ENCODE data around the gene MED27. TPM values are rescaled to one million over a fixed set of nuclear protein-coding genes. Genes with fewer than 3 reads are reported as not detected.
A peak's percentile ranks its signal among the peaks of the same experiment; 100 is the strongest.

The MED27 gene
- total RNA-seq, 2 donors from 2014 or later = 29.8 to 37.0 TPM

DNA sequence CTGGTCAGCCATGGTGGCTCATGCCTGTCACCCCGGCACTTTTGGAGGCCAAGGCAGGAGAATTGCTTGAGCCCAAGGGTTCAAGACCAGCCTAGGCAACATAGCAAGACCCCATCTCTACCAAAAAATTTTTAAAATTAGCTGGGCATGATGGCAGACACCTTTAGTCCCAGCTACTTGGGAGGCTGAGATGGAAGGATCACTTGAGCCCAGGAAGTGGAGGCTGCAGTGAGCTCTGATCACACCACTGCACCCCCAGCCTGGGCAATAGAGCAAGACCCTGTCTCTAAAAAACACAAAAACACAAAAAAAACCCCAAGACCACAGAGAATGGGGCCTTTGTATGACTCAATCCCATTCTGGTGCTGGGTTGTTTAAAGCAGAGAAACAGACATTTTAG lies 44.0 kb downstream of the MED27 start:
- no peak for DNase-seq
- Mint-ChIP-seq H3K4me3 (no peak overlapping the region), H3K4me1 (peaks cover 17% of the 10 kb centered on the region), H3K27me3 (ENCODE audit: insufficient read depth) (no peaks in the 10 kb centered on the region), H3K9me3 (no peaks in the 10 kb centered on the region), H3K27ac (no peak overlapping the region), H3K36me3 (ENCODE audit: low read depth) (no peaks in the 10 kb centered on the region)
- Histone ChIP-seq H3K9me3 (ENCODE audit: control insufficient read depth, low read length) (no peaks in the 10 kb centered on the region), H3K36me3 (ENCODE audit: control insufficient read depth, insufficient read depth, low read length) (no peaks in the 10 kb centered on the region), H3K27ac (ENCODE audit: low read depth, low read length) (no peak overlapping the region), H3K4me3 (ENCODE audit: low read length) (no peak overlapping the region), H3K9ac (ENCODE audit: extremely low read depth, low read length, poor library complexity, severe bottlenecking) (no peak overlapping the region), H3K27me3 (ENCODE audit: control insufficient read depth, insufficient read depth, low read length, poor library complexity, severe bottlenecking) (no peaks in the 10 kb centered on the region), H3K4me1 (ENCODE audit: control insufficient read depth, insufficient read depth, low read length) (no peaks in the 10 kb centered on the region)
- WGBS, 2 experiments (ENCODE audit: insufficient coverage in 1 of 2, insufficient read length in 1 of 2) = 89 to 100% methylated on average over 1 of the region's 1 CpG
- TF ChIP-seq, protein P1, sequence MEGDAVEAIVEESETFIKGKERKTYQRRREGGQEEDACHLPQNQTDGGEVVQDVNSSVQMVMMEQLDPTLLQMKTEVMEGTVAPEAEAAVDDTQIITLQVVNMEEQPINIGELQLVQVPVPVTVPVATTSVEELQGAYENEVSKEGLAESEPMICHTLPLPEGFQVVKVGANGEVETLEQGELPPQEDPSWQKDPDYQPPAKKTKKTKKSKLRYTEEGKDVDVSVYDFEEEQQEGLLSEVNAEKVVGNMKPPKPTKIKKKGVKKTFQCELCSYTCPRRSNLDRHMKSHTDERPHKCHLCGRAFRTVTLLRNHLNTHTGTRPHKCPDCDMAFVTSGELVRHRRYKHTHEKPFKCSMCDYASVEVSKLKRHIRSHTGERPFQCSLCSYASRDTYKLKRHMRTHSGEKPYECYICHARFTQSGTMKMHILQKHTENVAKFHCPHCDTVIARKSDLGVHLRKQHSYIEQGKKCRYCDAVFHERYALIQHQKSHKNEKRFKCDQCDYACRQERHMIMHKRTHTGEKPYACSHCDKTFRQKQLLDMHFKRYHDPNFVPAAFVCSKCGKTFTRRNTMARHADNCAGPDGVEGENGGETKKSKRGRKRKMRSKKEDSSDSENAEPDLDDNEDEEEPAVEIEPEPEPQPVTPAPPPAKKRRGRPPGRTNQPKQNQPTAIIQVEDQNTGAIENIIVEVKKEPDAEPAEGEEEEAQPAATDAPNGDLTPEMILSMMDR (conservative IDR thresholded peaks at IDR 0.05) = no peak

DNA sequence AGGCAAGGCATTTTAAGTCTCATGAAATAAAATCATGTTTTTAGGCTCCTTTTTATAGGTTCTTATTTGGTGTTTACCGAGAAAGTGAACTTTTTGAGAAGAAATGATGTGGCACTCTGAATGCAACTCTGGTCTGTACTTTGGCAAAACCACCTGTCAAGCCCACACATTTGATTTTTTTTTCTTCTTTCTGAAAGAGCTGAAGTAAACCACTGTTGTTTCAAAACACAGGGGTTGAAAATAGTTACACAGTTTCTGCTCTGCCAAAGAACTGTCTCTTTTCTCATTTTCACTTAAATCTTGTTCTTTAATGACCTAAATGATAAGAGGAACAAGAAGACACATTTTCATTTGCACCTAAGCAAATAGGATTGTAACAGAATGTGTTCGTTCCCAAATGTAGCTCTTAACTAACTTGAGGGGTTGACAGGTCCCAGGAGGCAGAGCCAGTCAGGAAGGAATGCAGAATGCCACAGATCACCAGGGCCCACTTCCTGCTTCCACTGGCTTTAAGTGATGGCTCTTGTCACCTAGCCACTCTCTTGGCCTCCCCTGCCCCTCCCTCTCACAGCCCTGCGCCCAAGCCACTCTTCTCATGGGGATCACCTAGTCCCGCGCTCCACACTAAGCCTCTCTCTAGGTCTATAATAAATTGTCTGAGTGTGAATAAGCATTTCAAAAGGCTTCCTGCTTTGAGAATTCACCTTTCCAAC lies 47.3 kb downstream of the MED27 start:
- DNase-seq = peak; percentile 77
- Histone ChIP-seq H3K4me1 (ENCODE audit: control insufficient read depth, insufficient read depth, low read length) (no peaks in the 10 kb centered on the region), H3K4me3 (ENCODE audit: low read length) (no peak overlapping the region), H3K9me3 (ENCODE audit: control insufficient read depth, low read length) (no peaks in the 10 kb centered on the region), H3K9ac (ENCODE audit: extremely low read depth, low read length, poor library complexity, severe bottlenecking) (no peak overlapping the region), H3K27me3 (ENCODE audit: control insufficient read depth, insufficient read depth, low read length, poor library complexity, severe bottlenecking) (no peaks in the 10 kb centered on the region), H3K27ac (ENCODE audit: low read depth, low read length) (no peak overlapping the region), H3K36me3 (ENCODE audit: control insufficient read depth, insufficient read depth, low read length) (no peaks in the 10 kb centered on the region)
- Mint-ChIP-seq H3K9me3 (no peaks in the 10 kb centered on the region), H3K27ac (no peak overlapping the region), H3K36me3 (ENCODE audit: low read depth) (no peaks in the 10 kb centered on the region), H3K4me3 (no peak overlapping the region), H3K4me1 (peaks cover 24% of the 10 kb centered on the region), H3K27me3 (ENCODE audit: insufficient read depth) (no peaks in the 10 kb centered on the region)
- 78 to 83% methylated on average over 2 to 5 of the region's 5 CpGs for WGBS, 2 experiments (ENCODE audit: insufficient coverage in 1 of 2, insufficient read length in 1 of 2)
- TF ChIP-seq, protein P1 (conservative IDR thresholded peaks at IDR 0.05) = no peak

DNA sequence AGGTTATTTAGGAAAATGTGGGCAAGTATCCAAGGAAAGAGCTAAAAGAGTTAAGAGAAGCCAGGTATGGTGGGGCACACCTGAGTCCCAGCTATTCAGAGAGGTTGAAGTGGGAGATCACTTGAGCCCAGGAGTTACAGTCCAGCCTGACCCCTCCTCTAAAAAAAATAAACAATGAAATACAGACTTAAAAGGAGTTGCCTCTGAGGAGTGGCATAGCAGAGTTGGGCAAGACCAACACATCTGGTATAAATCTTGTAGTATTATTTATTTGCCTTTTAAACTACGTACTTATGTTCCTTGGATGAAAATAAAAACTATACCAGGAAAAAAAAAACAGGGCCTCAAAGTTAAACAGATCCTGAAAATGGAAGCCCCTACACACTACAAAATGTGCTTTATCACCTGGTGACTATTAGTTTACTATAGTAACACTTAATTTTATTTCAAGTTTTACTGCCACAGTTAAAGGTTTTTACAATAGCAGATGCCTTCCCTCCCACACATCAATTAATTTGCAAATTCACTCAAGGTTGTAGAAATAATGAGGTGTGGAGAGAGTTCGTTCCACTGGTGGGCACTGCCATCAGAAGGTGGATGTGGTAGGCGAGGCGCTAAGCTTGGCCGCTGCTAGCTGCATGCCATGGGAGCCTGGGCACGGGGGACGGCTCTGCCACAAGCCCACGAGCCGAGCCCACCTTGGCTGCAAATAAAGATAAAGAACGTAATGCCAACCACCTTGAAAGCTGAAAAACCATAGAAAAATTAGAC lies 48.0 kb downstream of the MED27 start:
- Mint-ChIP-seq H3K36me3 (ENCODE audit: low read depth) (no peaks in the 10 kb centered on the region), H3K4me1 (peaks cover 29% of the 10 kb centered on the region), H3K27ac (no peak overlapping the region), H3K4me3 (no peak overlapping the region), H3K9me3 (no peaks in the 10 kb centered on the region), H3K27me3 (ENCODE audit: insufficient read depth) (no peaks in the 10 kb centered on the region)
- Histone ChIP-seq H3K36me3 (ENCODE audit: control insufficient read depth, insufficient read depth, low read length) (no peaks in the 10 kb centered on the region), H3K27ac (ENCODE audit: low read depth, low read length) (no peak overlapping the region), H3K9me3 (ENCODE audit: control insufficient read depth, low read length) (no peaks in the 10 kb centered on the region), H3K9ac (ENCODE audit: extremely low read depth, low read length, poor library complexity, severe bottlenecking) (no peak overlapping the region), H3K27me3 (ENCODE audit: control insufficient read depth, insufficient read depth, low read length, poor library complexity, severe bottlenecking) (no peaks in the 10 kb centered on the region), H3K4me3 (ENCODE audit: low read length) (no peak overlapping the region), H3K4me1 (ENCODE audit: control insufficient read depth, insufficient read depth, low read length) (no peaks in the 10 kb centered on the region)
- no peak for DNase-seq
- WGBS, 2 experiments (ENCODE audit: insufficient coverage in 1 of 2, insufficient read length in 1 of 2) = 94 to 100% methylated on average over 8 to 10 of the region's 10 CpGs
- TF ChIP-seq, protein P1 (conservative IDR thresholded peaks at IDR 0.05) = no peak

Data from endodermal cell (in vitro differentiated cells).